A549 treated with AZD9567 at 1 μM for 4 hours (cell line): ENCODE measurements around the gene HHIPL1. TPM values are rescaled to one million over a fixed set of nuclear protein-coding genes. Genes with fewer than 3 reads are reported as not detected.

Source experiments
- total RNA-seq: library from RNA; stranded (reverse); fragments of 200-300 nt; extraction: Qiagen RNA extraction; gene quantifications from 5 replicates; pipeline ENCODE4 v1.2.3, GENCODE V29; 2022; ENCODE audit not compliant: insufficient read depth

Gene HHIPL1
- total RNA-seq: 0.13 to 0.19 TPM (median 0.17 TPM) in 4 of 5 replicates, not detected in the other

GRCh38 chr14:99644723-99645544, at the start of gene HHIPL1:
TSS of gene HHIPL1 (plus strand) at chr14:99645129. CDS start at chr14:99645208, 79 bp downstream.

GRCh38 chr14:99603471-99604277, 41.3 kb upstream of the HHIPL1 start, which contains the start of gene CCDC85C:
TSS of gene CCDC85C (minus strand) at chr14:99604207. CDS start at chr14:99603959, 248 bp downstream.

DNA sequence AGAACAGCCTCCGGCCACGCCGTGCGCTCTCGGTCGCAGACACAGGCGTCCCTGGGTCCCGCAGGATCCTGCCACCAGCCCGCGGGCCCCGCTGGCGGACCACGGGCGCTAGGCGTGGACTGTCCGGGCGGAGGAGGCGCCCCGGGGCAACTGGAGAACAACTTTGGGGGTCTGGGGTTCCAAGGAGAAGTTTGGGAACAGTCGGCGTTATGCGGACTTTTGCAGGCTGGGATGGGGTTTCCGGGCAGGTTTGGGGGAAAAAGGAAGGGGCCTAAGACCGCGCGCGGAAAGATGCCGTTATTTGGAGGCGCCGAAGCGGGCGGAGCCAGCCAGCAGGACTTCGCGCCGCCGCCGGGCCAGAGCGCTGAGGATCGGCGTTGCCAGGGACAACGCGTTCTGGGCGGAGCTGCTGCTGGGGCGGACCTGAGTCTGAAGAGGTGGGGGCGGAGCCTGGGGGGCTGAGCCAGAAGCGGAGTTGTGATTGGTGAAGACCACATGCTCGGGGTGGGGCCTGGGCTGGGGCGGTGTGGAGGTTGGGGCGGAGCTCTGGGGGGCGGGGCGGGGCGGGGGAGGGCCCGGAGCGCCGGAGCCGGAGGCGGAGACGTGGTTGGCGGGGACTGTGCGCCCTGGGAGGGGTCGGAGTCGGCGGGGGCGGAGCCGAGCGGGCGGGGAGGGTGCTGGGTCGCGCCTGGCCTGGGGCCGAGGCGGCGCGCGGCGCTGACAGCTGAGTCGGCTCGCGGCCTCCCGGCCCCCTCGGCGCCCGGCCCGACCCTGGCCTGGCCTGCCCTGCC, 38.9 kb downstream of the HHIPL1 start, which contains the start of gene CYP46A1:
Gene CYP46A1 (plus strand): TSS at position 680 of the 791 bp plus-strand sequence. CDS start 120 bp downstream, outside the sequence.

Other genes with a start within 250 kb of the HHIPL1 start
- gene SETD3, start 164.3 kb upstream of the HHIPL1 start, total RNA-seq: 41.9 to 52.5 TPM (median 47.4 TPM) in 5 replicates
- 45.7 to 74.1 TPM (median 48.0 TPM) in 5 replicates for gene CCNK, start 163.7 kb upstream of the HHIPL1 start, total RNA-seq
- 23.8 to 37.1 TPM (median 35.0 TPM) in 5 replicates for gene CCDC85C, start 40.9 kb upstream of the HHIPL1 start, total RNA-seq
- gene CYP46A1, start 39.2 kb downstream of the HHIPL1 start, total RNA-seq: 0.14 to 0.23 TPM (median 0.15 TPM) in 4 of 5 replicates, not detected in the other
- 32.7 to 69.7 TPM (median 35.8 TPM) in 5 replicates for gene EML1, start 148.3 kb downstream of the HHIPL1 start, total RNA-seq